Midbrain (tissue), 1 donor: Measurements from ENCODE around the gene DIRAS1.
"Not testable (repeated sequence)": the region's sequence is repeated elsewhere in the genome, so short reads cannot be mapped to it uniquely, and the experiment has no call there.

Experiments used
- DNase-seq: peaks from one replicate; lab custom pipeline; 2025; lab: John Stamatoyannopoulos, UW

The DIRAS1 gene

DNA sequence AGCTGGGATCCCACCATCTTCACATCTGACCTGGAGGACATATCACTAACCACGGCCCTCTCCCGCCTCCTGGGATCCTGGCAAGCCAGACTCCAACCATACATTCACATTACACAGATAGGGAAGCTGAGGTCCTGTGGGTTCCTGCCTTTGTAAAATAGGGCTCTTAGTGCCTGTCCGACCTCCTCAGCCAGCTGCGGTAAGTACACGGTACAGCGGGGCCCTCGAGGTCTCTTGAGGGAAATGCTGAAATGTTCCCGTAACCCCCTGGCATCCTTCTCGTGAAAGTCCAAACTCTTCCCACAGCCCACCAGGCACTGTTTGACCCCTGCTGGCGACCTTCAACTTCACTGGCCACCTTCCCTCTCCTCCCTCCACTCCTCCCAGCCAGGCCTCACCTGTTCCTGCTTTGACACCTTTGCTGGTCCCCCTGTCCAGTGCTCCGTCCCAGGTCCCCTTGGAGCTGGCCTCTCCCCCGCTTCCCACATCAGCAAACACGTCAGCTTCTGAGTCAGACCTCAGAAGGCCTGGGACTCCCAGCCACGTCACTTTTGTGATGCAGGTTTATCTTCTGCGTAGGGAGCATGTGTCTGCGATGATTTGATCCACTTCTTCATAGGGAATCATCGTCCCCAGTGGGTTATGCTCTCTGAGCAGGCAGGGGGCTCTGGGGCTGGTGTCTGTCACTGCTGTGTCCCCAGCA, 9.8 kb downstream of the DIRAS1 start:
- no peak for DNase-seq

DNA sequence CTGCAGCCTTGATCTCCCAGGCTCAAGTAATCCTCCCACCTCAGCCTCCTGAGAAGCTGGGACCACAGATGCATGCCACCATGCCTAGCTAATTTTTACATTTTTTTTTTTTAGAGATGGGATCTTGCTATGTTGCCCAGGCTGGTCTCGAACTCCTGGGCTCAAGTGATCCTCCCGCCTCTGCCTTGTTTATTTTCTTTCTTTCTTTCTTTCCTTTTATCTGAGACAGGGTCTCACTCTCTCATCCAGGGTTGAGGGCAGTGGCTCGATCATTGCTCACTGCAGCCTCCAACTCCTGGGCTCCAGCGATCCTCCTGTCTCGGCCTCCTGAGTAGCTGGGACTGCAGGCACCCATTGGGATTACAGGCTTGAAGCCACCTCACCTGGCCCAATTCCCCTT, 14.9 kb downstream of the DIRAS1 start:
- no peak for DNase-seq

DNA sequence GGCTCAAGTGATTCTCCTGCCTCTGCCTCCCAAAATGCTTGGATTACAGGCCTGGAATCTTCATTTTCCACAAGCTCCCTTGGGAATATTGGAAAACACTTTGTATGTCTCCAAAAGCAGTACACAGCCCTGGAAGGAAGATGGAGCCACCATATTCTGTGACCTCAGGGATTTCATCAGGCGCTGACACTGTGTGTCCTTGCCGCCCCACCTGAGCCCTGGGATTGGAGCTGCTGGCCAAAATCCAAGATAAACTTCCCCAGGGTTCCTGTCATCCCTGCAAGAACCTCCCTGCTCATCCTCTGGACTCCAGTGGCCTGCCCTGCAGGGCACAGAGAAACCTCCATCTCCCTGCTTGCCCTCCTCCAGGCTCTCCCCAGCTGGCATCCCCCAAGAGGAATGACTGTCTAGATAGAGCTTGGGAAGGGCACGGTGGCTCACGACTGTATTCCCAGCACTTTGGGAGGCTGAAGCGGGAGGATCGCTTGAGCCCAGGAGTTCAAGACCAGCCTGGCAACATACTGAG, 17.4 kb downstream of the DIRAS1 start:
- DNase-seq = no peak

DNA sequence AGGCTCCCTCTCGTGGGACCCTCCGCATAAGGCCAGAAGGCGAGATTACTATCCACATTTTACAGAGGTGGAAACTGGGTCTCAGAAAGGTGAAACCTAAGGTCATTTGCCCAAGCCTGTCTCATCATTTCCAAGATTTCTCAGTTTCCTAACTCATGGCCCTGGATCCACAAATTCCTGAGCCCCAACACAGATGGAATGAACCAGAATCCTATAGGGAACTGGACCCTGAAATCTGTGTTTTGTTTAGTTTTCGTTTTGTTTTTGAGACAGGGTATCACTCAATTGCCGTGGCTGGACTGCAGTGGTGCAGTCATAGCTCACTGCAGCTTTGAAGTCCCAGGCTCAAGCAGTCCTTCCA, 18.1 kb downstream of the DIRAS1 start:
- DNase-seq = no peak

DNA sequence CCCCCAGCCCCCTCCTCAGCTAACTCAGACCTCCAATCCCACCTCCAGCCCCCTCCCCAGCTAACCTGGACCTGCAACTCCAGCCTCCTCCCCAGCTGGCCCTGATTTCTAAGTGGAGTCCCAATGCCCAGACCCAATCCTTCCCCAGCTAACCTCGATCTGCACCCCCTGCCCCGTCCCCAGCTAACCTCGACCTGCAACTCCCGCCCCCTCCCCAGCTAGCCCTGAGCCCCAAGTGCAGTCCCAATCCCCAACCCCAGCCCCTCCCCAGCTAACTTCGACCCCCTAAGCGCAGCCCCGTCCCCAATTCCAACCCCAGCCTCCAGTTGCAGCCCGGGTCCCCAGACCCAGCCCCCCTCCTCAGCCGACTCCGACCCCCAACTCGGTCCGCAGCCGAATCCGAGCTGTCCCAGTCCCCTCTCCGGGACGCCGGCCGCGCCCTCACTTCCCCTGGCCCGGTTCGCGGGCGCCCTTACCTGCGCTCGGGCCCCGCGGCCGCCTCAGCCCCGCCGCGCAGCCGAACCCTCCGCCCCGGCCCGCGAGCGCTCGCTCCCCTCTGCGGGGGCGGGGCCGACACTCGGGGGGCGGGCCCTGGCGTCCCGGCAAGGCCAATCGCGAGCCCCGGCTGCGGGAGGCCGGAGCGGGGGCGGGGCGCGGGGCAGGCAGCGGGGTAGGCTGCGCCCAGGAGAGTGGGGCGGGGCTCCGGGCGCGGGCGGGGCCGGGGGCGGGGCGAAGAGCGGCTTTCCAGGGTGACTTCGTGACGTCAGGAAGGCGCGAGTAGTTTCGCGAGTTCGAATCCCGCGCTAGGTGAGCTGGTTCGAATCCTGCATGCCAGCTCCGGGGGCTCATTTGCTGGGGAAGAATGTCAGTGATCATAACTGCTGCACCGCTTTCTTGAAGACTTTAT, 18.7 kb downstream of the DIRAS1 start, which contains the start of gene GNG7:
GNG7 (minus strand) TSS at position 525 of the 907 bp plus-strand sequence. CDS start 182,006 bp downstream, outside the sequence.
- DNase-seq = peak; percentile 96

DNA sequence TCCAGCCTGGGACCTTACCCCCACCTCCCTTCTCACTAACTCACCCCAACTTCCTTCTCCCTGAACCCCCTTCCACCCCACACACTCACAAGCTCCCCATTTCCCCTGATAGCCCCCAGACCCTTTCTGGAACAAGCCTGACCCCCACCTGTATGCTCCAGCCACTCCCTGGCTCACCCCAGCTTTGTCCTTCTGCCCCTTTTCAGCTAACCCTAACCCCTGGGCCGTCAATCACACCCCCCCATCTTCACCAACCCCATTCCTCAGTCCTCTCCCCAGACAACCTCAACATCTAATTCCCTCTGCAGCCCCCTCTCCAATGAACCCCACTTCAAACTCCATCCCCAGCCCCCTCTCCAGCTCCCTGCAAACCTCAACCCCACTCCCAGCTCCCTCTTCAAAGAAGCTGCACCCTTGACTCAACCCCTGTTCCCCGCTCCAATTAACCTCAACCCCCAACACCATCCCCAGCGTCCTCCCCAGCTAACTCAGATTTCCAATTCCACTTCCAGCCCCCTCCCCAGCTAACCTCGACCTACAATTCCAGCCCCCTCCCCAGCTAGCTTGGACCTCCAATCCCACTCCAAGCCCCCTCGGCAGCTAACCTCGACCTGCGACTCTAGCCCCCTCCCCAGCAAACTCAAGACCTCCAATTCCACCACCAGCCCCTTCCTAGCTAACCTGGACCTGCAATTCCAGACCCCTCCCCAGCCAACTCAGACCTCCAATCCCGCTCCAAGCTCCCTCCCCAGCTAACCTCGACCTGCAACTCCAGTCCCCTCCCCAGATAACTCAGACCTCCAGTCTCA, 19.6 kb downstream of the DIRAS1 start:
- DNase-seq = no peak

DNA sequence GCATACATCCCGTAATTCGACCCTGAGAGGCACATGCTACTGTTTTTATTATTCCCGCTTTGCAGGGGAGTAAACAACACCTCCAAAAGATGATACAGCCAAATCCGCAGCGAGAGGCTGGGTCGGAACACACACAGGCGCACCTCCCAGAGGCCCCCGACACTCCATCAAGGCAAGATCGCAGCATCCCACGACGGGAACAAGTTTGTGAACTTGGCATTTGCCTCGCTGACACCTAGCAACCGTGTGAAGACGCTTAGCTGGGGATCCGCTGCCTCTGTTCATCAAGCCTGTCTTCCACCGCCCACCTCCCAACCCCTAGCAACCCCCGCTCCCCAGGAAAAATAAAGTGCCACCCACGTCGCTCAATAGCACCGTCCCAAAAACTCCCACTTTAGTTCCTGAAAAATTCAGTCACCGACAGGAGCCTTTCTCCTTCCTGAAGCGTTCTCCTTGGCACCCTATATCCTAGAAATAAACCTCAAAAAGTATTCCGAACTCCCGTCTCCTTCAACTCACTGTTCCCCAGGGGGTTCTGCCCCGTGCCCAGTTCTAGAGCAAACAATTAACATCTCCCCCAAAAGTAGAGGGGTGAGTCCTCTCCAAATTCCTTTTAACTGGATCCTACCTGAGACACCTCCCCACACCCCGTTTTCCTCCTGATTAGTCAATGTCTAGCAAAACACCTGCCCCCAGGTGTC, 20.4 kb downstream of the DIRAS1 start:
- no peak for DNase-seq

DNA sequence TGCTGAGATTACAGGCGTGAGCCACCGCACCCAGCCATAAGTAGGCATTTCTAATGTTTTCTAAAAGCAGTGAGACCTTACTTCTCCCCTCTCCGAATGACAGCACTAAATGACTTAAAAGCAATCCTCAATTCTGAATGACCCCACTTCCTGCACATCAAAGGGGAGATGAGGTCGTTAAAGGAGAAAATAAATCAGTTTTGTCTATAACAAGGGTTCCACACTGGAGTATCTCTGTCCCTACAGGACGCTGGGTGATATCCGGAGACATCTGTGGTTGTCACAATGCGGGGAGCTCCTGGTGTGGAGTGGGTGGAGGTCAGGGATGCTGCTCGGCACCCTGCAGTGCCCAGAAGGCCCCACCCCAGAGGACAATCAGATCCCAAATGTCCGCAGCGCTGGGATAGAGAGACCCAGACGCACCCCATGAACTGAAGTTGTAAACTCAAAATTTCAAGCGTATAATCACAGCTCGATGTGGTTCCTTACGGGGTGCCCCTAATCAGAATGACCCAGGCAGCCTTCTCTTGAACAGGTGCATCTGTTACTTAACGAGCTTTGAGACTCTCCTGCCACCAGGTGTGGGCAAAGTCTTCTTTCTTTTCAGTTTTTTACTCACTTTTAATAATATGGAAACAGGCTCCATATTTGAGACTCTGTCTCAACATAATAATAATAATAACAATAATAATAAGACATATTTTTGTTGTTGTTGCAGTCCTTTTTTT, 21.6 kb downstream of the DIRAS1 start:
- DNase-seq = no peak

DNA sequence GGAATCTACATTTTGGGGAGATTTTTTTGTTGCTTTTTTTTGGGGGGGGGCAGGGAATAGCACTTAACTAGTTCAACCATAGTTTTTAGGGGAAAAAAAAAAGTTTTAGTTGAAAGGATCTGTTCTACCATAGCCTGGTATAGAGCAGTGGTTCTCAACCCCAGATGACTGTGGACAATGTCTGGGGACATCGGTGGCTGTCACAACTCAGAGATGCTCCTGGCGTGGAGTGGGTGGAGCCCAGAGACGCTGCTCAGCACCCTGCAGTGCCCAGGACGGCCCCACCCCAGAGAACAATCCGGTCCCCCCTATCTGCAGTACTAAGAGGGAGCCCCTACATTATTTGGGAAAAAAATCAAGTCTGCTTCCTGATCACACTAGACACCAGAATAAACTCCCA, 27.0 kb downstream of the DIRAS1 start:
- no peak for DNase-seq

DNA sequence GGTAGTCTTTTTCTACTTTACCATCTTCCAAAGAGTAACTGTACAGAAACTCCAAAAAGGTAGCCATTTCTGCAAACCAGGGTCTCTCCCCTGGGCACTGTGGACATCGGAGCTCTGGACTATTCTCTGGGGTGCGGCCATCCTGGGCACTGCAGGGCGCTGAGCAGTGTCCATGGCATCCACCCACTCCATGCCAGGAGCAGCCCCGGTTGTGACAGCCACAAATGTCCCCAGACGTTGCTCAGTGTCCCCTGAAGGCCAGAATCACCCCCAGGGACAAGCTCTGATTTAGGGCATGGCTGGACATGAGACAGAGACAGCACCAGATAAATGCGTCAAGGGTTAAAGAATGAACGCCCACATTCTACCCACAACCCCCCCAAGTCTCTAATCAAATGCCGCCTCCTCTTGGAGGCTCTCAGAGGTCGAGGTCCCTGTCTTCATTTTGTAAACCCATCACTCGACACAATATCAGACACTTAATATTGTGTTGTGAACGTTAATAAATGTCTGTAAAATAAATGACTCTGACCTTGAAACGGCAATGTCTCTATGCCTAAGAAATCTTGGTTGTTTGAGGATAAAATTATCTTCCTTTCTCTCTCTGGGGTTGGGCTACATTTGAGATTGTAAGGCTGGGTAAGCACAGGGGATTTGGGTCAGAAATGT, 27.5 kb downstream of the DIRAS1 start:
- no peak for DNase-seq

DNA sequence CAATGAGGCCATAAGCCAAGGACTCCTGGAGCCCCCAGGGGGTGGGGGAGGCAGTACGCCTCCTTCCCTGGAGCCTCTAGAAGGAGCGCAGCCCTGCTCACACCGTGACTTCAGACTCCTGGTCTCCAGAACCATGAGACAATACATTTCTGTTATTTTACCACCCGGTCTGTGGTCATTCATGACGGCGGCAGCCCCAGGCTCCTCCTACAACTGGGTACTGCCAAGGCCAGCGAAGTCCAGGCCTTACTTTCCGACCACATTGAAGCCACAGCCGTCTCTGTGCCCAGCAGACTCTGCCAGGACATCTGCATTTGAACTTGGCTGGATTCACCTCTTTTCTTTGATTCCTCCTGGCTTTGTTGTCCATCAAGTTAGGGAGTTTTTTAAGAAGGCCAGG, 29.2 kb downstream of the DIRAS1 start:
- peak; percentile 84 for DNase-seq

DNA sequence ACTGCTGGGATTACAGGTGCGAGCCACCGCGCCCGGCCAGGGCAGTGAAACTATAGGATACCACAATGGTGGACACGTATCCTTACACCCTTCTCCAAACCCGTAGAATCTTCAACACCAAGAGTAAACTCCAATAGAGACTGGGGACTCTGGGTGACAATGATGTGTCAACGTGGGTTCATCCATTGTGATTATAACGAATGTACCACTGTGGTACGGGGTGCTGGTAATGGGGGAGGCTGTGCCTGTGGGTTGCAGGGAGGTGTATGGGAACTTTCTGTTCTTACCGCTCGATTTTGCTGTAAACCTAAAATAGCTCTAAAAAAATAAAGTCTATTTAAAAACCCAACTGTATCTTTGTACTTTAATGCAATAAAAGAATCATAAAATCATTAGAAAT, 30.3 kb downstream of the DIRAS1 start:
- no peak for DNase-seq

DNA sequence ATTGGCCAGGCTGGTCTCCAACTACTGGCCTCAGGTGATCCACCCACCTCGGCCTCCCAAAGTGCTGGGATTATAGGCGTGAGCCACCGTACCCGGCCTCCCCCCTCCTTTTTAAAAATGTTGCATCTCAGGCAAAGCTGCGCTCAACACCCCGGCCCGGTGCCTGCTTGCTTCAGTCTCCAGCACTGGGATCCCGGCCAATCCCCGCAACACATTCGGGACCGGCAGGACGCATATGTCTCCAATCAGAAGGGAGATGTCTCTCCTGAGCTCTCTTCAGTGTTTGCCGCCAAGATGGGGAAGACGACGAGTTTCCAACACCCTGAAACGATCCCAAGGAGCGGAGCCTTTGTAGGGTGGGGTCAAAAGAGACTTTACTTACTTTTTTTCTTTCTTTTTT, 34.8 kb downstream of the DIRAS1 start:
- no peak for DNase-seq

DNA sequence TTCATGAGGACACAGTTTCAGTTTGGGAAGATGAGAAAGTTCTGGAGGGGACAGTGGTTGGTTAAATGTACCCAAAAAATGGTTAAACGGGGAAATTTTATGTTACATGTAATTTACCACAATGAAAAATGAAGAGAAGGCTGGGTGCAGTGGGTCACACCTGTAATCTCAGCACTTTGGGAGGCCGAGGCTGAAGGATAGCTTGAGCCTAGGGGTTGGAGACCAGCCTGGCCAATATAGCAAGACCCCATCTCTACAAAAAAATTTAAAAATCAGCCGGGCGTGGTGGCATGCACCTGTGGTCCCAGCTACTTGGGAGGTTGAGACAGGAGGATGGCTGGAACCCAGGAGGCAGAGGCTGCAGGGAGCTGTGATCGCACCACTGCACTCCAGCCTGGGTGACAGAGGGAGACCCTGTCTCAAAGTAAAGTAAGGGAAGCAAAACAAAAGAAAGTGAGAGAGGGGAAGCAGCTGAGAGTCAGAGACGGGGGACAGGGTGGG, 35.9 kb downstream of the DIRAS1 start:
- DNase-seq = no peak

DNA sequence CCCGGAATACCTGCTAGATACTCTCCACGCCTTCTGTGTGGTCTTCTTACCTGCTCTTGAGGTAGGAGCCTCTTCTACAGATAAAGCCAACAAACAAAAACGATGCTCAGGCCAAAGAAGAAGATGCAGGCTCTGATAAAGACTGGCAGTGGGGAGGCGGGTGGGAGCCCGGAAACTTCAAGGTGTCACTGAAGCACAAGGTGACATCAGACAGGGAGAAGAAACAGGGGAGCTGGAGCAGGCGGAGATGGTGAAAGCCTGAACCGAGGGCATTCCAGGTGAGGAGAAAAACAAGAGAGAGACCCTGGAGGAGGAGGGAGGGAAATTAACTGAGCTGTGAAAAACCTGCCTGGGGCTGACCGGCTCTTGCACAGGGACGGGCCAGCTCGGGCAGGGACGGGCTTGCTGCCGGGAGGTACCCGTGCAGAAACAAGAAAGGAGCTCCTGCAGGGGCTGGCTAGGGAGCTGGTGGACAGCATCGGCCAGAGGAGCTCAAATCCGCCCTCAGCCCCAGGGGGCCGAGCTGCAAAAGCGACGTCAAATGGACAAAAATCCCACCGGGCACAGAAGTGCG, 37.7 kb downstream of the DIRAS1 start:
- no peak for DNase-seq

DNA sequence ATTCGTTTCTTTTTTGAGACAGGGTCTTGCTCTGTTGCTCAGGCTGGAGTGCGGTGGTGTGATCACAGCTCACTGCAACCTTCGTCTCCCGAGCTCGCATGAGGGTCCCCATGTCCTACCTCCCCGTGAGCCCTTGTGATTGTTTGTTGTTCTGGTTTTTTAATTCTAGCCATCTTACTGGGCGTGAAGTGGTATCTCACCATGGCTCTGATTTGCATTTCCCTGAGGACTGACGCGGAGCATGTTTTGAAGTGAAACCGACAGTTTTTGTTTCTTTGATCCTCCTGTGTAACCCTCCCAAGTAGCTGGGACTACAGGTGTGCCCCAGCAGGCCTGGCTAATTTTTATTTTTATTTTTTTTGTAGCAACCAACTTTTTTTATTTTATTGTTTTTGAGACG, 40.4 kb downstream of the DIRAS1 start:
- no peak for DNase-seq

DNA sequence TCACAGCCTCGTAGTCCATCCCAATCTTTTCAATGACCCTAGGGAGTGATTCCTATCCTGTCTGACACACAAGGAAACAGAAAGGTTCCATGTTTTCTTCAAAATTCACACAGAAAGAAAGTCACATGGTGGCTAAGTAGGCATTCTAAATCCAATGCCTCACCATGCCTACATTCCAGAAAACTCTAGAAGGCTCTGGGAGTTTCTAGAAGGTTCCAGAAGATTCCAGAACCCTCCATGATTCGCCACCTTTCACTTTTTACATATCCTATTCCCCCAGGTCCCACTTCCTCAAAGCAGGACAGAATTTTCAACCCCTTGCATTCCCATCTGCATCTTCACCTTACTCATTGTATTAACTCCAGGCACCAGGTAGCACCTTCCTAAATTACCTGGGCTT, 41.7 kb downstream of the DIRAS1 start:
- no peak for DNase-seq

DNA sequence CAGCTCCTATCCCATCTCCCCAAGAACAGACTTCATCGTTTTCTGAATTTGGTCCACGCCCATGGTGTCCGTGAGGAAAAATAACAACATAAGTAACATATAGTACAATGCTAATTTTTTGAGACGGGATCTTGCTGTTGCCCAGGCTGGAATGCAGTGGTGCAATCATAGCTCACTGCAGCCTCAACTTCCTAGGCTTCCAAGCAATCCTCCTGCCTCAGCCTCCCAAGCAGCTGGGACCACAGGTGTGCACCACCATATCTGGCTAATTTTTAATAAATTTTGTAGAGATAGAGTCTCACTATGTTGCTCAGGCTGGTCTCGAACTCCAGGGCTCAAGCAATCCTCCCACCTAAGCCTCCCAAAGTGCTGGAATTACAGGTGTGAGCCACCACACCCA, 42.2 kb downstream of the DIRAS1 start:
- not testable (repeated sequence) for DNase-seq

DNA sequence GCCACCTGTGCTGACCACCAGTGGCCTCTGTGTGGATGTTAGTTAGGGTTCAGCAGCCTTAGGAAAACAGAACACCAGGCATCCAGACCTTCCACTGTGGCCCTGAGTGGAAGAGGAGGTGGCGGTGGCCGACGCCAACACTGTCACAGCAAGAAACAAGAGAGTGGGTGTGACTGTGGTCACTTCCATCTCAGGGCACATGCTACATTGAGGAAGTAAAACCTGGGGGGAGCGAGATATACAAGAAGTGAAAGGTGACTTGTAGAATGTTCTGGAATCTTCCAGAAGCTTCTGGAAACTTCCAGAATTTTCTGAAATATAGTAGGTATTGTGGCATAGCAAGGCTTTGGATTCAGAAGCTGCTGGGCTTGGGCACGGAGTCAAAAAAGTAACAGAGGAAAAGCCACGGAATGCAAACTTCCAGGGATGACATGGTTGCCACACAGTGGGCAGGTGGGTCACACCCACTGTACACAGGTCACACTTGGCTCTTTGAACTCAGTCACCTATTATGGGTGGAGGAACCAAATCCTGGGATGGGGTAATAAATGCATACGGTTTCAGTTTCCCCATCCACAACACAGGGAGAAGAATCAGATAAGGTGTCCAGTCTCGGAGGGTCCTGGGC, 43.0 kb downstream of the DIRAS1 start:
- no peak for DNase-seq
